Activated CD4-positive, alpha-beta memory T cell treated with anti-CD3 and anti-CD28 coated beads for 36 hours (primary cell): ENCODE measurements around the gene CLPTM1L. TPM values are rescaled to one million over a fixed set of nuclear protein-coding genes. Genes with fewer than 3 reads are reported as not detected.

Experiments
- CTCF ChIA-PET: fragments of 350-600 bp; sonication (Branson Sonifier 250); formaldehyde crosslinking; loops from one replicate; lab custom pipeline; 2021; ENCODE audit warnings: antibody characterized with exemption, inconsistent platforms; lab: Charles Lee
- POLR2A ChIA-PET: fragments of 350-600 bp; sonication (Branson Sonifier 250); formaldehyde crosslinking; loops from one replicate; lab custom pipeline; 2021; ENCODE audit warnings: antibody characterized with exemption; lab: Charles Lee
- DNase-seq: peaks from one replicate; pipeline ENCODE4 v3.0.0-alpha.2; 2020
- H3K27ac Mint-ChIP-seq: one replicate; pipeline ENCODE4 v1.8.0; 2021; ENCODE audit warnings: mixed read lengths
- H3K27me3 Mint-ChIP-seq: one replicate; pipeline ENCODE4 v1.8.0; 2021; ENCODE audit warnings: mixed read lengths
- H3K36me3 Mint-ChIP-seq: one replicate; pipeline ENCODE4 v1.8.0; 2021; ENCODE audit warnings: mixed read lengths
- H3K4me1 Mint-ChIP-seq: one replicate; pipeline ENCODE4 v1.8.0; 2021; ENCODE audit warnings: low read depth, mixed read lengths
- H3K4me3 Mint-ChIP-seq: one replicate; pipeline ENCODE4 v1.8.0; 2021; ENCODE audit warnings: mild to moderate bottlenecking, mixed read lengths
- H3K9me3 Mint-ChIP-seq: one replicate; pipeline ENCODE4 v1.8.0; 2021; ENCODE audit warnings: mixed read lengths
- intact Hi-C: fragments of 100-400 bp; cut with micrococcal nuclease; formaldehyde crosslinking; loops from one replicate; pipeline ENCODE4 v1.15.1; 2023
- total RNA-seq, 2 experiments: library from RNA; stranded (reverse); gene quantifications; one replicate each; pipeline ENCODE4 v1.2.3, GENCODE V29; 2021

The CLPTM1L gene, protein sequence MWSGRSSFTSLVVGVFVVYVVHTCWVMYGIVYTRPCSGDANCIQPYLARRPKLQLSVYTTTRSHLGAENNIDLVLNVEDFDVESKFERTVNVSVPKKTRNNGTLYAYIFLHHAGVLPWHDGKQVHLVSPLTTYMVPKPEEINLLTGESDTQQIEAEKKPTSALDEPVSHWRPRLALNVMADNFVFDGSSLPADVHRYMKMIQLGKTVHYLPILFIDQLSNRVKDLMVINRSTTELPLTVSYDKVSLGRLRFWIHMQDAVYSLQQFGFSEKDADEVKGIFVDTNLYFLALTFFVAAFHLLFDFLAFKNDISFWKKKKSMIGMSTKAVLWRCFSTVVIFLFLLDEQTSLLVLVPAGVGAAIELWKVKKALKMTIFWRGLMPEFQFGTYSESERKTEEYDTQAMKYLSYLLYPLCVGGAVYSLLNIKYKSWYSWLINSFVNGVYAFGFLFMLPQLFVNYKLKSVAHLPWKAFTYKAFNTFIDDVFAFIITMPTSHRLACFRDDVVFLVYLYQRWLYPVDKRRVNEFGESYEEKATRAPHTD
- 10 to 100 TPM; 70.1 to 72.9 TPM for total RNA-seq

DNA sequence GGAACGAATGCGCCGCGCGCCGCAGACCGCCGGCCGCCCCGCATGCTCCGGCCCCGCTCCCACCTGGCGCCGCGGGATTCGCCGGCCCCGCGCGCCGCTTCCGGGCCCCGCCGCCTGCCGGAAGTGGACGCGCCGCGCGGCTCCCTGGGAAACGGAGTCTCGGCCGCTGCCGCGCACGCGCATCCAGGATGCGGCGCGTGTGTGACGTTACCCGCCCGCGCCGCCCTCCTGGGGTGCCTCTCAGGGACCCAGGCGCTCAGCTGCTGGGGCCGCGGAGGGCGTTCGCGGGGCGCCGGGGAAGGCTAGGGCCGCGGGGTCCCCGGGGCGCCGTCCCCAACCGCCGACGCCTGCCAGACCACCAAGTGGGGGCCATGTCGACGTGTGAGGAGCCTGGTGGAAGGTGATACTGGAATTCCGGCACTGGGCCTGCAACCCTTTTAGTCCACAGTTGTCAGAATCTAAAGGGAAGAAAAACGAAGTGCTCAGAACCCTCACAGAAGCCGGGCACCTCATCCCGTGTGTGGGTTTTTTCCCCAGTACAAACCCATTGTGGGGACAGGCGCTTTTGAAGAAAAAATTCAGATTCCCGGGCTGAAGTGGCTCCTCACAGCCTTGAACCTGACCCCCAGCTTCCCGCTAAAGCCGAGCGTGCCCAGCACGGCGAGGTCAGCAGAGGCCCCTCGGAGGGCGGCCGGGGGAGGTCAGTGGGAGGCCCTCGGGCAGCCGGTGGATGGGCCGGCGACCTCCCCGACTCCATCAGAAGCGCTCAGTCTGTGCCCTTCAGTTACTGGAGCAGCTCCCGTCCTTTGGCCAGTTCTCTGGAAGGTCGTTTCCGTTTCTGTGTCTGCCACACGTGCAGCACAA, at the start of gene CLPTM1L:
TSS of gene CLPTM1L (minus strand) at position 125 of the 864 bp plus-strand sequence. CDS start 258 bp downstream, outside the sequence.
- peaks cover 24% of the 10 kb centered on the region for H3K36me3 Mint-ChIP-seq
- POLR2A ChIA-PET, result interaction anchor here (0.9 to 1.5 kb wide), 3 partner anchors 32 to 50 kb away, joined by 3 to 5 read pairs (median 4); partner anchors contain the start of gene TERT
- H3K9me3 Mint-ChIP-seq, result no peaks in the 10 kb centered on the region
- H3K4me1 Mint-ChIP-seq, result peaks cover 26% of the 10 kb centered on the region
- H3K27me3 Mint-ChIP-seq, result no peaks in the 10 kb centered on the region
- H3K4me3 Mint-ChIP-seq, result peak within 1 kb of the TSS; percentile 87
- CTCF ChIA-PET, result interaction anchor here (0.7 to 2.0 kb wide), 6 partner anchors 28 to 300 kb away, joined by 3 to 7 read pairs (median 3); no protein-coding TSS in a partner anchor
- intact Hi-C loops, result loop anchor here (2.0 to 10.0 kb wide), 3 partner anchors 30 to 50 kb away; partner anchors contain the start of gene TERT
- peak within 1 kb of the TSS; percentile 85 for H3K27ac Mint-ChIP-seq
- DNase-seq, result peak; percentile 91

DNA sequence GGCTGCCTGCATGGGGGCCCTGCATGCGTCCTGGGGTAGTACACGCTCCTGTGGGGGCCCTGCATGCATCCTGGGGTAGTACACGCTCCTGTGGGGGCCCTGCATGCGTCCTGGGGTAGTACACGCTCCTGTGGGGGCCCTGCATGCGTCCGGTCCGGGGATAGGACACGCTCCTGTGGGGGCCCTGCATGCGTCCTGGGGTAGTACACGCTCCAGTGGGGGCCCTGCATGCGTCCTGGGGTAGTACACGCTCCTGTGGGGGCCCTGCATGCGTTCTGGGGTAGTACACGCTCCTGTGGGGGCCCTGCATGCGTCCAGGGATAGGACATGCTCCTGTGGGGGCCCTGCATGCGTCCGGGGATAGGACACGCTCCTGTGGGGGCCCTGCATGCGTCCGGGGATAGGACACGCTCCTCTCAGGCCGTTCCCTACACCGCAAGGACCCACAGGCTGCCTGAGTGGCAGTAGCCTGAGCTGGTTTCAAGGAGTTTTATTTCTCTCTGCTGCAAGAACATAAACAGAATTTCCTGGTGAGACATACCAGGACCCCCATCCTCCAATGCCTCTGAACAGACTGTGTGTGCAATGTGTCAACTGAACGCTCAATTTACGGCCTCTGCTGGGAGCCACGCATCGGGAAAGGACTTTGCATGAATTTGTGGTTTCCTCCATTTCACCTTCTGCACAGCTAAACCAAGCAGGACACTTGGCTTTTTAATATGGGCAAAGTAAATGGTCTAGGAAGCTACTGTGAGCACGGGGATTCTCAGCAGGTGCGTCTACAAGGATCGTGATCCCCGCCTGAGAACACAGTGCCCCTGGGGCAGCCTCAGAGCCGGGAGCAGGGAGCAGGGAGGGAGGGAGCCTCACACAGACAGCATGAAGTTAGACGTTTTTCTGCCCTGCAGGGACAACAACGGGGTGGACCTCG, 48.9 kb upstream of the CLPTM1L start:
- H3K27ac Mint-ChIP-seq, result no peak overlapping the region
- no peaks in the 10 kb centered on the region for H3K36me3 Mint-ChIP-seq
- no peaks in the 10 kb centered on the region for H3K9me3 Mint-ChIP-seq
- DNase-seq, result no peak
- ChIA-PET POLR2A (no interaction called here), CTCF (no interaction called here)
- intact Hi-C loops, result no loop called here
- peaks cover 28% of the 10 kb centered on the region for H3K27me3 Mint-ChIP-seq
- no peak overlapping the region for H3K4me3 Mint-ChIP-seq
- H3K4me1 Mint-ChIP-seq, result no peaks in the 10 kb centered on the region

DNA sequence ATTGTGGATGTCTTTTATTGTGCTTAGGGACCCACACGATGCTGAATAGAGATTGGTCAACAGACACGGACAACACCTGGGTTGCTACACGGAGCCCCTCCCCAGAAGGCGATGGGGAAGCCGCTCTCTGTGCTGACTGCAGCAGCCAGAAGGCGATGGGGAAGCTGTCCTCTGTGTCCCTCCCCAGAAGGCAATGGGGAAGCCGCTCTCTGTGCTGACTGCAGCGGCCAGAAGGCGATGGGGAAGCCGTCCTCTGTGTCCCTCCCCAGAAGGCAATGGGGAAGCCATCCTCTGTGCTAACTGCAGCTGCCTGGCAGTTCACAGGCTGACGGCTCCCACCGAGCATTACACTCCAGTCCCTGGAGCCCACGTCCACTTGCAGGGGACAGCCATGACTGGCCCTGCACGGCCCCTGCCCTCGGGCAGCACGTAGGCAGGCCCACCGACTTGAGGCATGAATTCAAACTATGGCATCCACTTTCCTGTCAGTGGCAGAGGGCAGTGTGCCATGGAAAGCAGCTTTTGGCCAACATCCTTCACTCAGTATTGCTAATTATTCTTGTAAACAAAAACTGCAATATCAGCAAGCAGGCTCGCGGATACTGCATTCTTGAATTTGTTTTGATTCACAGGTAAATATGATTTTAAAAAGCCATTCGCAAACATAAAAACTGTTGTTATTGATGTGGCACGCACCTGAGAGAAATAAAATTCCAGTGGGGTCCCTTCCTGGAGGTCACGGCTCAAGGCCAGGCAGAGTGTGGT, 48.1 kb upstream of the CLPTM1L start:
- no peaks in the 10 kb centered on the region for H3K36me3 Mint-ChIP-seq
- H3K27me3 Mint-ChIP-seq, result peaks cover 28% of the 10 kb centered on the region
- ChIA-PET POLR2A (no interaction called here), CTCF (no interaction called here)
- DNase-seq, result no peak
- H3K27ac Mint-ChIP-seq, result no peak overlapping the region
- H3K9me3 Mint-ChIP-seq, result no peaks in the 10 kb centered on the region
- H3K4me3 Mint-ChIP-seq, result no peak overlapping the region
- no peaks in the 10 kb centered on the region for H3K4me1 Mint-ChIP-seq
- intact Hi-C loops, result no loop called here

DNA sequence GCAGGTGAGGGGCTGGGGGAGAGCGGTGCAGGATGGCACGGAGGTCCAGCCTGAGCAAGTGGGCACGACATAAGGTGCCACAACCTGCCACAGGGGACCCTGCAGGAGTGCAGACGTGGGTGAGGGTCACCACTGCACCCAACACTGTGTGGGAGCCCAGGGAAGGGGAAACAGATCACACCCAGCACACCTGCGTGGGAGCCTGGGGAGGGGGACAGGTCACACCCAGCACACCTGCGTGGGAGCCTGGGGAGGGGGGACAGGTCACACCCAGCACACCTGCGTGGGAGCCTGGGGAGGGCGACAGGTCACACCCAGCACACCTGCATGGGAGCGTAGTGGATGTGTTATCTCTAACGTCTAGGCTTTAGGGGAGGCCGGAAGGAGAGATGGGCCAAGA, 47.4 kb upstream of the CLPTM1L start:
- CTCF ChIA-PET, result no interaction called here
- POLR2A ChIA-PET, result no interaction called here

DNA sequence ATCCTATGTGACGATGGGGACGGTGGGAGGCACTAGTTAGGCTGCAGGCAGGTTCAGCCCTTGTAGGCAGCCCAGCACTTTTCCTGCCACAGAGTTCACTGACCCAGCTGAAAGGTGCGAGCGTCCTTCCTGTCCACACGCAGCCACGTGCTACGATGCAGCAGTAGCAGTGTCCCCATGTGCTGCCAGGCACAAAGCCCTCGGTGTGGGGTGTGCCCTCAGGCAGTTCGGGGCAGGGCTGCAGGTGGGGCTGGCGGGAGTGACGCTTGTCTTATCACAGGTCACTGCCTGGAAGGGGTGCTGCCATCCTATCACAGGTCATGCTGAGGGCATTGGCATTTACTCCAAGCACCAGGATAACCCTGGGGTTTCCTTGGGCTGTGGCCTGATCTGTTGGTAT, 46.8 kb upstream of the CLPTM1L start:
- CTCF ChIA-PET, result no interaction called here
- Mint-ChIP-seq H3K27me3 (peaks cover 25% of the 10 kb centered on the region), H3K36me3 (no peaks in the 10 kb centered on the region)

More for the DNA sequence above, 47.4 kb upstream of the CLPTM1L start:
- intact Hi-C loops, result no loop called here
- Mint-ChIP-seq H3K4me3 (no peak overlapping the region), H3K9me3 (no peaks in the 10 kb centered on the region), H3K27ac (no peak overlapping the region), H3K4me1 (no peaks in the 10 kb centered on the region), H3K27me3 (peaks cover 28% of the 10 kb centered on the region), H3K36me3 (no peaks in the 10 kb centered on the region)
- no peak for DNase-seq

DNA sequence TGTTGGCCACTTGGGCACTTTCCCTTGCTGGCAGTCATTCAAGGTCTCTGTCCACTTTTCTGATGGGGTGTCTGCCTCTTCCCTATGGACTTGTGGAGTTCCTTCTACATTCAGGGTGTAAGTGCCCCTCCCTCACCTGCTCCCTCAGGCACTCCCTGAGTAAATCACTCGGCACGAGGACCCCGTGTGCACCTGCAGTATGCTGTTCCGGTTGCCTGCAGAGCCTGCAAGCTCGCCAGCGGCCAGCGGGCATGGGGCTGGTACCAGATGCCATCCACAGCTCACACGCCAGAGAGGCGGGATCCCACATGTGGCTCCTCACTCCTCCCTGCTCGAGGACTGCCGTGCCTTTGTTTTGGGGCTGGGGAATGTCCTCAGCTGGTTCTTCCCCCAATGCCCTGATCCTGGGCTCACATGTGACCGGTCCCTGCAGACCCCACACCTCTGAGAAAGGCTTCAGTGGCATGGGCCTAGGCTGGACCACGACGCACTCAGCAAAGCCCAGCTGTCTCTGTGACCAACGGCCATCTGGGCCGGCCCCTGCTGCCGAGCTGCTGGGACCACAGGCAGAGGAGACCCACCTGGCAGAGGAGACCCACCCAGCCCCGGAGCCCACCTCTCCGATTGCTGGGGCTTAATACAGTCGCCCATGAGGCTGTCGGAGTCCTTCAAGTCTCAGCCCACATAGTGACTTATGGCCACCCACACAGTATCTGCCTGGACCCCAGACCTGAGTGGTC, 46.1 kb upstream of the CLPTM1L start:
- Mint-ChIP-seq H3K9me3 (no peaks in the 10 kb centered on the region), H3K27me3 (peaks cover 19% of the 10 kb centered on the region), H3K27ac (no peak overlapping the region), H3K4me3 (no peak overlapping the region), H3K4me1 (peaks cover 10% of the 10 kb centered on the region), H3K36me3 (no peaks in the 10 kb centered on the region)
- CTCF ChIA-PET, result no interaction called here
- intact Hi-C loops, result no loop called here
- DNase-seq, result no peak
- POLR2A ChIA-PET, result no interaction called here

More for the DNA sequence above, 46.8 kb upstream of the CLPTM1L start:
- peaks cover 5% of the 10 kb centered on the region for H3K4me1 Mint-ChIP-seq
- intact Hi-C loops, result no loop called here
- no peak for DNase-seq
- H3K9me3 Mint-ChIP-seq, result no peaks in the 10 kb centered on the region
- POLR2A ChIA-PET, result no interaction called here
- no peak overlapping the region for H3K4me3 Mint-ChIP-seq
- H3K27ac Mint-ChIP-seq, result no peak overlapping the region

DNA sequence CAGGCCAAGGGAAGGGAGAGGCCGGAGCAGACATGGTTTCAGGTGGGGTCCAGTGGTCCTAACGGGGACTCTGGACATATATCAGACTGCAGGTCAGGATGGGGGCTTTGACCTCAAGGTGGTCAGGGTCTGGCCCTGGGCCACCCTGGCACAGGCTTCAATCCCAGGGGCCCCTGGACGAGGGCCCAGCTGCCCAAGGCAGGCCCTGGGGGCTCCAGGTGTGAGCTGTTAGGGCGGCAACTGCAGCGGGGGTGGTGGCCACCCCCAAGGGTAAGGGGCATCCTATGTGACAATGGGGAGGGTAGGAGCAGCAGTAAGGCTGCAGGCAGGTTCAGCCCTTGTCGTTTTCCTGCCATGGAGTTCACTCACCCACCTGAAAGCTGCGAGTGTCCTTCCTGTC, 45.4 kb upstream of the CLPTM1L start:
- Mint-ChIP-seq H3K4me3 (no peak overlapping the region), H3K4me1 (peaks cover 13% of the 10 kb centered on the region), H3K27ac (no peak overlapping the region), H3K36me3 (no peaks in the 10 kb centered on the region), H3K9me3 (no peaks in the 10 kb centered on the region), H3K27me3 (peaks cover 17% of the 10 kb centered on the region)
- CTCF ChIA-PET, result no interaction called here
- intact Hi-C loops, result no loop called here
- POLR2A ChIA-PET, result no interaction called here
- DNase-seq, result no peak

DNA sequence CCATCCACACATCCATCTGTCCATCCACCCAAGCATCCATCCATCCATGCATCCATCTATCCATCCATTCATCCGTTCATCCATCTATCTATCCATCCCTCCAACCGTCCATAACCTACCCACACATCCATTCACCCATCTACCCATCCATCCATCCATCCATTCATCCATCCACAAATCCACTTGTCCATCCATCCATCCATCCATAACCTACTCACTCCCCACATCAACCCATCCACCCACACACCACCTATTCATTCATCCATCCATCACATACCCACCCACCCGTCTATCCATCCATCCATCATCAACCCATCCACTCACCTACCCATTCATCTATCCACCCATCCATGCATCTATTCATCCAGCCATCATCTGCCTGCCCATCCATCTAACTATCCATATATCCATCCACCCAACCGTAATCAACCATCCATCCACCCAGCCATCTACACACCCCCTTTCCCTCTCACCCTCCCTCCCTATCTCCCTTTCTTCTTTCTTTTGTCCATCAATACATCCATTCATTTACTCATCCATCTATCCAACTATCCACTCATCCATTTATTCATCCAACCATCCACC, 43.6 kb upstream of the CLPTM1L start:
- no peak overlapping the region for H3K4me3 Mint-ChIP-seq
- no peaks in the 10 kb centered on the region for H3K36me3 Mint-ChIP-seq
- no peak for DNase-seq
- no peaks in the 10 kb centered on the region for H3K9me3 Mint-ChIP-seq
- ChIA-PET POLR2A (no interaction called here), CTCF (no interaction called here)
- H3K27me3 Mint-ChIP-seq, result peaks cover 5% of the 10 kb centered on the region
- intact Hi-C loops, result loop anchor here (10.0 kb wide), 1 partner anchor 146 kb away; no protein-coding TSS in a partner anchor
- H3K27ac Mint-ChIP-seq, result no peak overlapping the region
- peaks cover 16% of the 10 kb centered on the region for H3K4me1 Mint-ChIP-seq

DNA sequence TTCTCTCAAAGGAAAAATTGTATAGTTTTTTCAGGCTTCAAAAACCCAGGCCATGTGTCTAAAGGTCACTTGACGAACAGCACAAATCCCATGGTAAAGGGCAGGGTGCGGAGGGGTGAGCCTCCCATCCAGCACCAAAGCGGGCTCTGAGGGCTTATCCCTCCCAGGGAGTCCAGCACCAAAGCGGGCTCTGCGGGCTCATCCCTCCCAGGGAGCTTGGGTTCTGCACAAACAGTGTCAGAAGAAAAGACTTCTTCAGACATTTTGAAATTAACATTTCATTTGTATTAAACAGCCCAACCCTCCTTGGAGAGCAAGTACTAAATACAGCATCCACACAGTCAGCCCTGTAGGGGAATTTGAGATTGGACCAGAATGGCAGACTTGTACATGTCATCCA, 43.0 kb upstream of the CLPTM1L start:
- H3K36me3 Mint-ChIP-seq, result no peaks in the 10 kb centered on the region
- no peak for DNase-seq
- POLR2A ChIA-PET, result no interaction called here
- H3K4me1 Mint-ChIP-seq, result peaks cover 16% of the 10 kb centered on the region
- intact Hi-C loops, result loop anchor here (2.0 to 10.0 kb wide), 3 partner anchors 43 to 253 kb away; partner anchors contain the start of gene CLPTM1L
- peaks cover 5% of the 10 kb centered on the region for H3K27me3 Mint-ChIP-seq
- CTCF ChIA-PET, result interaction anchor here (0.5 kb wide), 1 partner anchor 65 kb away, joined by 6 read pairs; no protein-coding TSS in a partner anchor
- H3K9me3 Mint-ChIP-seq, result no peaks in the 10 kb centered on the region
- no peak overlapping the region for H3K4me3 Mint-ChIP-seq
- H3K27ac Mint-ChIP-seq, result no peak overlapping the region
